ENCODE measurements around the gene DRD2.
"Not testable (repeated sequence)": the region's sequence is repeated elsewhere in the genome, so short reads cannot be mapped to it uniquely, and the experiment has no call there.

The DRD2 gene

DNA sequence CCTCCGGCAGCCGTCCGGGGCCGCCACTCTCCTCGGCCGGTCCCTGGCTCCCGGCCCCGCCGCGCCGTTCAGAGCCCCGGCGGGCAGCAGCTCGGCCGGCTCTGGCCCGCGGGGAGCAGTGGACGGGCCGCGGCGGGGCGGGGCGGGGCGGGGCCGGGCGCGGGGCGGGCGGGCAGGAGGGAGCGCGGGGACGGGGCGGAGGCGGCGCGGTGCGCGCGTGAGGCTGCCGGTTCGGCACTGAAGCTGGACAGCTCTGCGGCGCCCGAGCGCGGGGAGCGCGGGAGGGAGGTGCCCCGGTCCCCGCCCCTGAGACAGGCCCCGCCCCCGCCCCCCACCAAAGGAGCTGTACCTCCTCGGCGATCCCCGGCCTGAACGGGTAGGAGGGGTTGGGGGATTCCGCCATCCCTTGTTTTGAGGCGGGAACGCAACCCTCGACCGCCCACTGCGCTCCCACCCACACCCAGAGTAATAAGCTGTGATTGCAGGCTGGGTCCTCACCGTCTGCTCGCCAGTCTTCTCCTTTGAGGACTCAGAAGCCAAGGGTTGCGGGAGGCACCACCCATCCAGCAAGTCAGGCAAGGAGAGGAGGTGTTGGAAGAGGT, at the start of gene DRD2:
Gene DRD2, minus strand, starts transcription at position 239 of the 602 bp plus-strand sequence. CDS start 50,747 bp downstream, outside the sequence.
- DNase-seq (ENCODE audit: low spot score) = no peak

DNA sequence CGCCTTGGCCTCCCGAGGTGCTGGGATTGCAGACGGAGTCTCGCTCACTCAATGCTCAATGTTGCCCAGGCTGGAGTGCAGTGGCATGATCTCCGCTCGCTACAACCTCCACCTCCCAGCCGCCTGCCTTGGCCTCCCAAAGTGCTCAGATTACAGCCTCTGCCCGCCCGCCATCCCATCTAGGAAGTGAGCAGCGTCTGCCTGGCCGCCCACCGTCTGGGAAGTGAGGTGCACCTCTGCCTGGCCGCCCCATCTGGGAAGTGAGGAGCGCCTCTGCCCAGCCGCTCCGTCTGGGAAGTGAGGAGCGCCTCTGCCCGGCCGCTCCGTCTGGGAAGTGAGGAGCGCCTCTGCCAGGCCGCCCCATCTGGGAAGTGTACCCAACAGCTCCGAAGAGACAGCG, 48.7 kb upstream of the DRD2 start:
- not testable (repeated sequence) for DNase-seq (ENCODE audit: low spot score)

DNA sequence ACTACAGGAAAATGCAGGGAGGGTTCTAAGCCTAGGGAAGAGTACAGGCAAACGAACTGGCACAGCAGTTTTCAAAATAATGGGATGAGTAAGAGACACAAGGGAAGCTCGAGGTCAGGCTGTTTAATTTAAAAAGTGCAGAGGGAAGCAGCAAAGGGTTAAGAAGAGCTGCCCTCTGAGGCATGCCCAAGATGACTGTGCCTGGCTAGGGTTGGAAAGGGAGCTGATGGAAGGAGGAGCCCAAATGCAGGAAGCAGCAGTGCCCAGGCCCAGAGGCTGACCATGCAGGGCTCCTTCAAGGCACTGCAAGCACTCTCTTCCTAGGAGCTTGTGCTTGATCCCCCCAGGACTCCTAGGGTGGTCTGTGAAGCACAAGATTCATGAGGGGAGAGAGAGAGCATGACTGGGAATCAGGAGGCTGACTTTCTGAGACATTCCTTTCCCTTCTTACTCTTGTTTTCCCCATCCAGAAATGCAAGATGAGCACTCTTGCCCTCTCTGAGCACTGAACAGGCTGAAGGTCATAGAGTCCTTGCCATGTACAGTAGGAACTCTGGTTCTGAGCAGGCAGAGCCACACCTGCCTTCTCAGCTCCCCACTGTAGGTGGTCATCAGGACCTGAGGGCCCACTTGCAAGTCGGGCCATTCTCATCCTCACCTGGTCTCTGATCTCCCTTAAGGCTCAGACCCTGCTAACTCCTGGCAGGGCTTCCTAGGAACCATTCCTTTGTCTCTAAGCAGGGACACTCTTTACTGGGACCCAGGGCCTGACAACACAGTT, 46.7 kb upstream of the DRD2 start:
- no peak for DNase-seq (ENCODE audit: low spot score)

DNA sequence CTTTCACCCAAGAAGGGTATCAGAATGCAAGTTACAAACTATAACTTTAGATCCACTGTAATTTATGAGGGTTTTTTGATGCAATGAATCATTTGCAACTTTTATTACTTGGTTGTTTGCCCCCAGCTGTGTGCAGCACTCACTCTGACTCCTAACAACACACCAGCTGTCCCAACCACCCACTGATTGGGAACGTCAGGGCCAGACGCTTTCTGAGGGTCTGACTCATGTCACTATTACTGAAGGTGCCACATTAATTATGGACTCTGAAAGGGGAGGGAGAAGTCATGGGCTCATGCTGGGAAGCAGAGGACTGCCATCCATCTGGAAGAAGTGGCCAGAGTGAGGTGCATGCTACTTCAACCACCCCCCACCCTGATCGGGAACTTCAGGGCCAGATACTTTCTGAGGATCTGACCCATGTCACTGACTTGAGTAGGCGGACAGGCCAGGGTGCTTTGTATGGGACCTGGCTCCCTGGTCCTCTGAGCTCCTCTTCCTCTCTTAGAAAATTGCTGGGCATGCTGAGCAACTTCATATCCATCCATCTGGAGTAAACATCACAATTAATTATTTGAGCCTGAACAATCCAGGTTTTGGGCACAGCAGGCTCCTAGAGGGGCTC, 44.9 kb upstream of the DRD2 start:
- DNase-seq (ENCODE audit: low spot score) = no peak

DNA sequence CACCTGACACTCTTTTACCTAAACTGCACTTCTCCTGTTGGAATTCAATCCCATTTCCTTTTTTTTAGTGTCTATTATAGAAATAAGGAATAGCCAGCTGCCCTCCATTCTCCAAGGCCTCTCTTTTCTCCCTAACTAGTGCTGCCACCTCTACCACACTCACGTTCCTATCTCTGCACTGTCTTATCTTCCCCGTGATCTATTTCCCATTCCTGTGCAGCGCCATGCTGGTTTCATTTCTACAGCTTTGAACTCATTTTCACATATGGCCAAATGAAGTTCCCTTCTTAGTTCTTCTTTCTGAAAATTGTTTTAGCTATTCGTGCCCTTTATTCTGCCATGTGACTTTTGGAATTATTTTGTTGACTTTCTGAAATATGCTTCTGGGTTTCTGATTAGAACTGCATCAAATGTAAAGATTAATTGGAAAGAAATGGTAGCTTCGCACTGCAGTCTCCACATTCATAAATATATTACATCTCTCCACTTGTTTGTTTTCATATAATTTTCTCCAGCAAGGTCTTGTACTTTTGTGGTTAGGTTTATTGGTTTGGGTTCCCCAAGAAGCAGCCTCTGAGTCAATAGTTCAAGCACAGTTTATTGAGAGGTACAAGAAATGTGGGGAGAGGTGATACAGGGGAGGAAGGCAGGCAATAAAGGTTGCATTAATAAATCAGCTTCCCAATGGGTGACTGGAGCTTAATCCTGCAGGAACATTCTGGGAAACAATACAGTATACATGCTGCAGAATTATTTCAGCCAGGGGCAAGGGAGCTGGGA, 43.7 kb upstream of the DRD2 start:
- DNase-seq (ENCODE audit: low spot score) = no peak

DNA sequence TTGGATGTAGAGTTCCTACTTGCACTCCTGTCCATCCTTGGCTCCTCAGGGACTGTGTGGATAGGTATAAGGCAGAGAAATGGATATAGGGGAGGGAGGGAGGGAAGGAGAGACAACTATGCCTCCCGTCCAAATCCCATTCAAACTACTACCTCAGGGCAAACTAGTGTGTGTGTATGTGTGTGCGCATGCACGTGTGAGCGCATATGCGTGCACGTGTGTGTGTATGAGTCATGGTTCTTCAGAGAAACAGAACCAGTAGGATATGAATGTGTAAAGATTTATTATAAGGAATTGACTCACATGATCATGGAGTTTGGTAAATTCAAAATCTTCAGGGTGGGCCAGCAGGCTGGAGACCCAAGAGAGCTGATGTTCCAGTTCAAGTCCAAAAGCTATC, 42.2 kb upstream of the DRD2 start:
- DNase-seq (ENCODE audit: low spot score) = no peak

DNA sequence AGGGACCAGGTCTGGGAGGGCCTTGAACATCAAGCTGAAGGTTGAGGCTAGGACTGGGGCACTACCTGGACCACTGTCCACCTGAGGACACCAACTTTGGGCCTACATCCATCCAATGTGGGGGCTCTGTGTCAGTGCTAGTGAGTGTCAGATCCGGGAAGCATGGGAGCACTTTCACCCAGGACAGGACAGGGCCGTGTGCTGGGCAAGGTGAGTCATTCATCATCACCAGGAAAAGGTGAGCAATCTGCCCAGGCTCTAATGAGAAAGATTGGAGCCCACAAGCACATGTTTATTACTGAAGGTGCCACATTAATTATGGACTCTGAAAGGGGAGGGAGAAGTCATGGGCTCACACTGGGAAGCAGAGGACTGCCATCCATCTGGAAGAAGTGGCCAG, 39.7 kb upstream of the DRD2 start:
- no peak for DNase-seq (ENCODE audit: low spot score)

DNA sequence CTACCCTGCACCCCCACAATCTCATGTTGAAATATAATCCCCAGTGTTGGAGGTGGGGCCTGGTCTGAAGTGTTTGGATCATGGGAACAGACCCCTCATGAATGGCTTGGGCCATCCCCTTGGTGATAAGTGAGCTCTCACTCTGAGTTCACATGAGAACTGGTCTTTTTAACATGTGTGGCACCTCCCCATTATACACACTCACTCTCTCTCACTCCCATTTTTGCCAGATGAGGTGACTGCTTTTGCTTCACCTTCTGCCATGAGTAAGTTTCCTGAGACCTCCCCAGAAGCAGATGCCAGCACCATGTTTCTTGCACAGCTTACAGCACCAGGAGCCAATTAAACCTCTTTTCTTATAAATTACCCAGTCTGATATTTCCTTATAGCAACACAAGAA, 32.1 kb upstream of the DRD2 start:
- no peak for DNase-seq (ENCODE audit: low spot score)

DNA sequence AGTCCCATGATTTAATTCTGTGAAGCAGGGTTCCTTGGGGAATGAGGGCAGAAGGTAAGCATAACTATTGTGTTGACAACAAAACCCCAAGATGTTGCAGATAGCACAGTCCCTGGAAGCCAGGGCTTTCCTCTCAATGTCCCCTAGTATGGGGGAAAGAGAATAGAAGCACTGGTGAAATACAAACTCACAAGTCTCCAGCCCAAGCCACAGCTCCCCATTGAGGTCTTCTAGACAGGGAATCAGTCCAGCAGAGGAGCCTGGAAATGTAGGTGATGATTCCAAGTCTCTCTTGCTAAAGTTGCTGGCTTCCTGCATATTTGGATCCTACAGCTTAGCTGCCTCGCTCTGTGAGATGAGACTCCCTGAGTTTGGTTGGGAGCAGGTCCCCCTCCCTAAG, 31.7 kb upstream of the DRD2 start:
- DNase-seq (ENCODE audit: low spot score) = no peak

DNA sequence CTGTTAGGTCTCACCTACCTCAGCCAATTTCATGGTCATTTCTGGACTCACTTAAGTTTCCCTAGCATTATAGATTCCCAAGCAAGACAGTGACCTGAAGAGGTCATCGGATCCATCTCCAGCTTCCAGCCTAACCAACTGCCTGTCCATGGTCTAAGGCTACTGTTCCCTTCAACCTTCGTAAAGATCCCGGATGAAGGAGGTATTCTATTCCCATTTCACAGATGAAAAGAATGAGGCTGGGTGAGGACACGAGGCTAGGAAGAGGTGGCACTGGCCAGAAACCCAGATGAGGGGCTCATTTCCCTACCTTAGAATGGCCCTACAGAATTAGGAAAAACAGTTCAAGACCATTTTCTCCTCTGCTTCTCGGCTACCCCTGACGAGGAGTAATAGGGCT, 31.3 kb upstream of the DRD2 start:
- DNase-seq (ENCODE audit: low spot score) = no peak

DNA sequence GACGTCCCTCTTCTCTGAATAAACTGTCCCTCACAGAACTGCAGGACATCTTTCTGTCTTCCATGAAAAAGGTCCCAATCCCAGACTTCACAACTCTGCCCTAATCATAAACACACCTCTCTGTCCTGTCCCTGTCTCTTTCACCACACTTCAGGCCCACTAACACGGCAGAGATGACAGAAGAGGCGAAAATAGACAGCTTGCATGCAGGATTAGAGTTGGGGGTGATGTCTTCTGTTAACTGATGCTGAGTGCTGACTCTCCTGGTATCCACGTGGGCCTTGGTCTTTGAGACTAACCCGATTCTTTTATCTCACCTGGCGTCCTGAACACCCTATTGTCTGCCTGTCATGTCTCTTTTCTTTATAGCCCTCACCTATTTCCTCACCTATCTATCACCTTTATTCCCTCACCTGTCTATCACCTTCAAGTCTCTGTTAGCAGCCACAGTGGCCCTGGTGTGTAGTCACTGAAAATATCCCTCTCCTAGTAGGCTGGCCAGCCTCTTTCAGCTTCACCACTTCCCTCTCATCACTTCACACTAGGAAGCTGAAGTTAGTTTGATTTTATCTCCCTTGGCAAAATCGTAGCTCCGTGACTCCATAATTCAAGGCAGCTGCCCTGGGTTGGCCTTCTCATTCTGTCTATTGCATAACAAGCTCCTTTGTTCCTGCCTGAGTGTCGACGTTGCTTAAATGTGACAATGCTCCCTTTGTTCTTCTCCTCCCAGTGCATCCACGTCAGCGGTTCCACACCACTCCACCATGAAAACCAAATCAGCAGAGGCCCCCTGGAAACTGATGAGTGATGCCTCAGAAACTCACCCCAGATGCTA, 30.6 kb upstream of the DRD2 start:
- DNase-seq (ENCODE audit: low spot score) = peak; percentile 94

DNA sequence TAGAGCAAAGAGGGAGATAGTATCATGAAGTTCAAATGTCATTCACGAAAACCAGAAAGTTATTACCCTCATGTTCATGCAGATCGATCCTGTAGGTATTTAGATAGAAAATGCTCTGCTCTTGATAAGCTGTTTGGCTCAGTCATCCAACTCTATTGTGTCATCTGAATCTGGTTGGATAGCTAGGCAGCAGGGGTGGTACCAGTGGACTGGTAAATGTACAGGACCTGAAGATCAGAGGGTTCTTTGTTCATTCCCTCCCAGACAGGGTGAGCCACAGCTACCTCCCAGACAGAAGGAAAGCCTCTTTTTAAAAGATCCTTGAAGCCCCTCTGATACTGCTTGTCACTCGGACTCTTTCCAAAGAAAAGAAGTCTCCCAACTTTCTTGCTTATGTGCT, 29.8 kb upstream of the DRD2 start:
- peak; percentile 79 for DNase-seq (ENCODE audit: low spot score)

DNA sequence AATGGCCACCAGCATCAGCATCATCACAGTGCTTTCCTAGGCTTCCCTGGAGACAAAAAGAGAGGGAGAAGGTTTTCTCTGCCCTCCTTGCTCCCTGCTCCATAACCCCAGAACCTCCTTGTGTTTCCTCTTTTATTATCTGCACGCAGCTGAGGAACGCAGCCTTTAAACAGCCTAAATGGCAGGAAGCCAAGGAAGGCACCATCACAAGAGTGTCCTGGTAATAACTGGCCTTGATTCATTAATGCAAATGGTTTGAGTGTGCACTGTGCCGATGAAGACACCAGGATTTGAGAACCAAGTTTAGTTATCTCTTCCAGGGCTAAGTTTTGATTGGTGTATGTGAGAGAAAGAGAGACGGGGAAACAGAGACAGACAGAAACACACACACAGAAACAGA, 29.4 kb upstream of the DRD2 start:
- DNase-seq (ENCODE audit: low spot score) = no peak

DNA sequence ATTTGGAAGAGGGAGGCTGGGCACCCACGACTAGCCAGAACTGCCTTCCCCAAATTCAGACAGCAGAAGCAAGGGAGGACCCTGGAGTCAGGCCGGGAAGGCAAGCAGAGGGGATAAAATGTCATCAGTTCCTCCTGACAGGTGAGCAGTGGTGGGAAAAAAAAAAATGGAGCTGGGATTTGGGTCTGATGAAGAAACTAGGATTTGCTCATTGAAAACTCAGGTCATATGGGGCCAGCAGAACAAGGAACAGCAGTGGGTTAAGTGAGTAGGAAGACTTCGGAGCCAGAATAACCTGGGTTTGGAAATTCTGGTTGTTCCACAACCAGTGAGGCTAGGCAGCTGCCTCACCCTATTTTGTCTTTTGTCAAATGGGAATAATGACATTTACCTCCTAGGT, 28.9 kb upstream of the DRD2 start:
- DNase-seq (ENCODE audit: low spot score) = no peak

DNA sequence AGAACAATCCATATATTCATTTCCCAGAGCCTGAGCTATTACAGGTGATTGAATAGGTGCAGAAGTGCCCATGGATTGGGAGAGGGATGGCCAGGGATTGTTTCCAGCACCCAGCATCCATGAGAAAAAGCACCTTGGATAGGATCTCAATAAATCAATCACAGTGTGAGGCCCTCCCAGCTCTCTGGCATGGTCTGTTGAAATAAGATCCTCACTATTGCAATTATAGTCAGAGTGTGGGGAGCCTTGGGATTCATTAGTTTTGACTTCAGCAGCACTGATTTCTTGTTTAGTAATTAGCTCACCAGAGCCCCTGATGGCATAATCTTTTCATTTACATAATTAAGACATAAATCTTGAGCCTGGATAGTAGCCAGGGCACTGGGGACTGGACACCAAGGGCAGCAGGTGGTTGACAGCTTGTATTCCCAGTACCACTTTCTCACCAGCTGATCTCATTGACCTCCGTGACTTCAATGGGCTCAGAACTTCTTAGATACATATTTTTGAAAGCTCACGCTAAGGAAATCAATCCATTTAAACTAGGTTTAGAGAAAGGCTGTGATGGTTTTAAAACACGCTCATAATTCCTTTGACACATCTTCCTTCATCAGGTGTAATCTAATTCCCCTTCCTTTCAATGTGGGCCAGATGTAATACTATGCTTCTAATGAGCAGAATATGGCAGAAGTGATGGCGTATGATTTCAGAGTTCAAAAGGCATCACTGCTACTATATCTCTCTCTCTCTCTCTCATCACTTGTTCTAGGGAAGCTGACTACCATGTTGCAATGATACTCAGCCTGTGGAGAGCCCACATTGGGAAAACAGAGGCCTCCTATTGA, 22.1 kb upstream of the DRD2 start:
- DNase-seq (ENCODE audit: low spot score) = no peak

DNA sequence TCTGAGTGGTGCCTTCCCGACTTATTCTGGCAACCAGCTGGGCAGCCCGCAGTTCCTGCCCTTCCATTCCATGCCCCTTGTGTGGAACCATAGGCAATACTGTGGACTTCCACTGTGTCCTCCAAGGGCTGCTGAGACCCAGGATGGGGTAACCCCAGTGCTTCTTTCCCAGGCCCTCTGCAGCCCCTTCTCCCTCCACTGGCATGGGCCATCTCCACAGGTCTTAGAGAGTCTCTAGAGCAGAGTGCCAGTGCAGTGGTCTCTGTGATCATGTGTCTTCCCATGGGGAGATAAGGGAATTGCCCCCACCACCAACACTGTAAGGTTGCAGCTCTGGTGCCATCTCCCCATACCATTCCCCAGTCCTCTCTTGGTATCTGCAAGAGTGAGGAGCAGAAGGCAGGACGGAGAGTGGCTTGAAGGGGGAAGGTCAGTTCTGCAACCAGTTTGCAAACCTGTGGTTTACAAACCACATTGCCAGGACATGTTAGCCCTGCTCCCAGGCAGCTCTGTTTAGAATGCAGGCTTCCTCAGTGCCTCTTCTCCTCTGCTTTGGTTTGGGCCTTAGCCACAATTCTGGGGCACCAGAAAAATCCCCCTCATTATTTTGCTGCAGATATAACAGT, 20.9 kb upstream of the DRD2 start:
- DNase-seq (ENCODE audit: low spot score) = no peak

DNA sequence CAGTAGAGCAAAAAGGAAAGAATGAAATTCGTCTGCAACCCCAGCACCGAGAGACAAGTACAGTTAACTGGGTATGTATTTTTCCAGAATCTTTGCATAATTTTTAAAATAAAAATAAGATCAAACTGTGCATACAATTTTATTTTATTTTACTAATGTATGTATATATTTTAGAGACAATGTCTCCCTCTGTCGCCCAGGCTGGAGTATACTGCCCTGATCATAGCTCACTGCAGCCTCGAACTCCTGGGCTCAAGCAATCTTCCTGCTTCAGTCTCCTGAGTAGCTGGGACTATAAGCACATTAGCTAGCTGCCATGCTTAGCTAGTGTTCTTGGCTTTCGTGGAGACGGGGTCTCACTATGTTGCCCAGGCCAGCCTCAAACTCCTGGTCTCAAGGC, 18.8 kb upstream of the DRD2 start:
- no peak for DNase-seq (ENCODE audit: low spot score)

DNA sequence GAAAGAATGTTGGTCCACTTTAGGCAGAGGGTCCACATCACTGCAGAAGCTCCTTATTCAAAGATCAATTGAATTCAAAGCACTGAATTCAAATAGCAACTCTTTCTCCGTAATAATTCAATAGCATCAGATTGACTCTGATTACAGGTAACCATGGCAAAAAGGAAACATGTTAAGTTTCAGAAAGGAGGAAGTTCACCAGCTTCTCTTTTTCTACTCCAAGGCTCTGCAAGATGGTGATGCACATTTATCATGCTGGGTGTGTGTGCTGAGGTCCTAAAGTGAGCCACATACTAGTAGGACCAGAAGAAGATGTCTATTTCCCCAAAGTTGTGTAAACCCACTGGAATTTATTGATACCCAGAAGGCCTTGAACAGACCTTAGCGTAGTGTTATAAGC, 18.0 kb upstream of the DRD2 start:
- DNase-seq (ENCODE audit: low spot score) = no peak

DNA sequence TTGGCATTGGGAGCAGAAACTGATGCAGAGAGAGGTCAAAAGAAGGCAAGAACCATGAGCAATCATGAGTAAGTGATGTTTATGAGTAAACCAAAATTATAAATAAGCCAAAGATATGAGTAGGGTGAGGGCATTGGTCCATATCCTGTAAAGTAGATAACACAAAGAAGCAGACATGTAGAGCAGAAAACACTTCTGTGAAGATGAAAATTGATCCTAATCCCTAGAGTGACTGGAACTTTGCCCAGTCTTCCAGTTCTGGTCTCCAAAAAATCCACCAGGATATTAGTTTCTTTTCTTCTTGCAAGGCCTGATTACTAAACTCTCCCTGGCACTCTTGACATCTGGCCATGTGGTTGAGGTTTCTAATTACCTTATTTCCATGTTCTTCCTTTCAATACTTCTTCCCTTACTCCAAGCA, 13.7 kb upstream of the DRD2 start:
- DNase-seq (ENCODE audit: low spot score) = no peak

DNA sequence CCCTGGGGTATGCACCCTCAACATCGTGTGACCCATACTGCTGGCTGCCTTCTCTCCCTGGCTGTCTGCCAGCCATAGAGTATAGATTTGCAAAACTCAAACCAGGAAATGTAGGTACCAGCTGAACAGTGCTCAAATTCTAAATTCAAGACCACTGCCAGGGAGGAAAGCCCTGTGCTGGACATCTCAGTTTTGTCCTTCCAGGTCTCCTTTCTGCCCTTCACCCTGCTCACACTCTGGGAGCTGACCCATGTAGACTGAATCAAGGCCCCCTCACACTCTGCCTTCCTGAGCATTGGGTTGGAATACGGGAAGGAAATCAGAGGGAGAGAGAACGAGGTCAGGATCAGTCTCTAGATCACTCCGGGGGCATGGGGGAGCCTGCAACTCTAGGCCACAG, 12.4 kb upstream of the DRD2 start:
- DNase-seq (ENCODE audit: low spot score) = no peak

Measured in globus pallidus (tissue), 1 donor.